Measurements from ENCODE around the gene RPL18A. TPM values are rescaled to one million over a fixed set of nuclear protein-coding genes. Genes with fewer than 3 reads are reported as not detected.

Gene RPL18A
- total and polyA plus RNA-seq, 2 of the 4 experiments (the other 2 are of a cell fraction): 1,351 to 1,735 TPM

DNA sequence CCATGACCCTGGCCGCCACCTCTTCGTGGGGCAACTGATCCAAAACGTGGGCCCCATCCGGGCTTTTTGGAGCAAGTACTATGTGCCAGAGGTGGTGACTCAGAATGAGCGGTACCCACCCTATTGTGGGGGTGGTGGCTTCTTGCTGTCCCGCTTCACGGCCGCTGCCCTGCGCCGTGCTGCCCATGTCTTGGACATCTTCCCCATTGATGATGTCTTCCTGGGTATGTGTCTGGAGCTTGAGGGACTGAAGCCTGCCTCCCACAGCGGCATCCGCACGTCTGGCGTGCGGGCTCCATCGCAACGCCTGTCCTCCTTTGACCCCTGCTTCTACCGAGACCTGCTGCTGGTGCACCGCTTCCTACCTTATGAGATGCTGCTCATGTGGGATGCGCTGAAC is 48.0 kb upstream of the RPL18A start:
- Histone ChIP-seq H3K4ac (ENCODE audit: low read depth, low read length) (no peak overlapping the region), H3K27ac (ENCODE audit: insufficient read depth, low read length) (no peak overlapping the region), H2BK5ac (ENCODE audit: low read depth, low read length, poor library complexity, severe bottlenecking) (no peak overlapping the region), H3K9me1 (ENCODE audit: insufficient read depth, low read length) (no peaks in the 10 kb centered on the region), H2BK20ac (ENCODE audit: low read depth, low read length) (no peak overlapping the region), H3K4me3 (ENCODE audit: insufficient read depth, low read depth, low read length) (no peak overlapping the region), H3K56ac (ENCODE audit: extremely low read depth, insufficient read depth, low read length) (no peak overlapping the region), H2AFZ (replicated peaks; ENCODE audit: low read length, poor library complexity) (no peak overlapping the region), H4K8ac (ENCODE audit: low read depth in 2 of 2, low read length in 2 of 2) (no peak overlapping the region), H4K91ac (ENCODE audit: insufficient read depth, low read depth, low read length) (no peak overlapping the region), H3K79me1 (ENCODE audit: low read depth in 1 of 2, low read length in 2 of 2) (no peaks in the 10 kb centered on the region), H3K18ac (ENCODE audit: low read depth, low read length) (no peak overlapping the region), H2AK5ac (ENCODE audit: low read depth, low read length) (no peak overlapping the region), H3K23ac (ENCODE audit: low read depth, low read length) (no peak overlapping the region), H4K5ac (ENCODE audit: low read depth, low read length) (no peak overlapping the region), H3K9me3 (ENCODE audit: control insufficient read depth, insufficient read depth, low read length) (no peaks in the 10 kb centered on the region; the same call in 1 of the 2 replicates), H2BK15ac (ENCODE audit: low read depth, low read length) (no peak overlapping the region), H4K20me1 (ENCODE audit: insufficient read depth, low read length) (no peaks in the 10 kb centered on the region), H2AK9ac (replicated peaks; ENCODE audit: low read depth, low read length, poor library complexity) (no peak overlapping the region), H3K4me1 (ENCODE audit: control insufficient read depth, insufficient read depth, low read length) (no peaks in the 10 kb centered on the region), H2BK120ac (ENCODE audit: low read depth, low read length) (no peak overlapping the region), H3K27me3 (ENCODE audit: control insufficient read depth, insufficient read depth, low read length) (peaks cover 34% of the 10 kb centered on the region), H3K4me2 (ENCODE audit: low read depth, low read length) (no peak overlapping the region), H3K9ac (ENCODE audit: low read depth, low read length) (no peak overlapping the region), H3K14ac (replicated peaks; ENCODE audit: low read depth, low read length) (no peak overlapping the region), H3K36me3 (ENCODE audit: control insufficient read depth, insufficient read depth, low read length) (no peaks in the 10 kb centered on the region)
- no TSS peak for BruUV-seq (replicated peaks)
- intact Hi-C loops (cut with micrococcal nuclease) (no loop called here), dilution Hi-C loops (cut with HindIII; ENCODE audit: low sequenced_read_pairs, unreplicated experiment) (no loop called here), in situ Hi-C loops (cut with MboI; ENCODE audit: low sequenced_read_pairs) (no loop called here)
- no peak for DNase-seq
- ChIA-PET POLR2A (ENCODE audit: unreplicated experiment) (no interaction called here), CTCF (interaction anchor here (0.6 kb wide), 1 partner anchor 135 kb away, joined by 4 read pairs; no protein-coding TSS in a partner anchor)
- no peak for TF ChIP-seq NFE2L2 (IDR thresholded peaks at IDR 0.05; ENCODE audit: low read depth, low read length)
- 90% methylated on average over 2 of the region's 20 CpGs; no CpG with 5 or more reads in 1 of the 2 experiments for WGBS, 2 experiments (ENCODE audit: extremely low coverage in 2 of 2, insufficient read length in 1 of 2)
- no peak for ATAC-seq (ENCODE audit: low read depth)
